HUES48 (cell line): Measurements from ENCODE around the gene PLVAP.
A peak's percentile ranks its signal among the peaks of the same experiment; 100 is the strongest.
"Not testable (repeated sequence)": the region's sequence is repeated elsewhere in the genome, so short reads cannot be mapped to it uniquely, and the experiment has no call there.

Experiments
- H3K27ac ChIP-seq: one replicate; pipeline ENCODE4 v1.7.0; 2013; ENCODE audit warnings: low read depth, low read length, inconsistent platforms
- H3K27me3 ChIP-seq: 2 replicates; pipeline ENCODE4 v1.6.1; 2013; ENCODE audit warnings: mild to moderate bottlenecking, low read length; ENCODE audit not compliant: control insufficient read depth, insufficient read depth
- H3K36me3 ChIP-seq: 2 replicates; pipeline ENCODE4 v1.6.1; 2013; ENCODE audit warnings: low read length; ENCODE audit not compliant: control insufficient read depth, insufficient read depth
- H3K4me1 ChIP-seq: 2 replicates; pipeline ENCODE4 v1.6.1; 2013; ENCODE audit warnings: mild to moderate bottlenecking, low read length; ENCODE audit not compliant: control insufficient read depth, insufficient read depth
- H3K4me3 ChIP-seq: 2 replicates; pipeline ENCODE4 v1.5.1; 2013; ENCODE audit warnings: mild to moderate bottlenecking, low read depth, low read length
- H3K9ac ChIP-seq: 2 replicates; pipeline ENCODE4 v1.6.1; 2013; ENCODE audit warnings: mild to moderate bottlenecking, low read depth, low read length, moderate library complexity
- H3K9me3 ChIP-seq: 2 replicates; pipeline ENCODE4 v1.6.1; 2013; ENCODE audit warnings: low read length; ENCODE audit not compliant: control insufficient read depth, insufficient read depth

PLVAP gene

DNA sequence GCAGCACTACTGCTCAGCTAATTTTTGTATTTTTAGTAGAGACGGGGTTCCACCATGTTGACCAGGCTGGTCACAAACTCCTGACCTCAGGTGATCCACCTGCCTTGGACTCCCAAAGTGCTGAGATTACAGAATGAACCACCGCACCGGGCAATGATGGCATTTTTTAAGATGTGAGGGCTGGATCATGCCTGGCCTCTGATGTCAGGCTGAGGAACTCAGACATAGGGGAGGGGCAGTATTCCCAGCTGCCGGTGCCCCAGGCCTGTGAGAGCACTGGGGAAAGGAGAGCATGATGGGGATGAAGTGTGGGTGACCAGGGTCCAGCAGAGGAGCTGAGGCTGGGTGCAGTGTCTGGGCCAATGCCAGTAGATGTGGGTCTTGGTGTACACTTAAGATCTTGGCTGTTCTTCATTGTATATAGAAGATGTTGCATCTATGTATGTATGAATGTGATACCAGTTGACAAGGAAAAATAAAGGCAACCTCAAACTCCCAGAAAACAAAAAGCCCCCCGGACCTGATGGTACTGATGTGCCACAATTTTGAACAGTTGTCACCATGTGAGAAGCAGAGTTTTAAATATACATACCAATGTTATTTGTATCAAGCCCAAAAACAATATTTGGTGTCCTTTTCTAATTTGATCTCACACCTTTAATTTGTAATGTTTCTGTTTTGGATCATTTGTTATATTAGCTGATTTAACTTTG lies 3.4 kb upstream of the PLVAP start:
- Histone ChIP-seq H3K4me3 (no peak overlapping the region), H3K27ac (no peak overlapping the region), H3K36me3 (no peaks in the 10 kb centered on the region), H3K4me1 (peaks cover 10% of the 10 kb centered on the region; the same call in 1 of the 2 replicates), H3K27me3 (no peaks in the 10 kb centered on the region), H3K9ac (no peak overlapping the region), H3K9me3 (no peaks in the 10 kb centered on the region)

DNA sequence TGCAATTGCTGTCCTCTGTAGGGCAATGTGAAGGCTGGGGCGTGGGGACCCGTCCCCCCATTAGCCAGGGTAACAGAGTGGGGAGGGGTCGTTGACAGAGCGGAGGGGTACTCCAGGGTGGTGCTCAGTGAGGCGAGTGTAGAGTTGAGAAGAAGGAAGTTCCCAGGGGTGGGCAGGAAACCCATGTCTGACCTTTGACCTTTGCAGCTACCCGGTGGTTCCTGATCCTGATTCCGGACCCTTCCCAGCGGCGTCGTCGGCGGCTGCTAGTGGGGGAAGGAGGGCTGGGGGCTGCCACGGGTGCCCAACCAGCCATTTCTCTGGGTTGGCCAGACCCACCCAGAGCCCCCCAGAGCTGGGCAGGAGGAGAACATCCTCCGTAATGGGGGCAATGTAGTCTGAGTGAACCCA lies 2.1 kb upstream of the PLVAP start:
- Histone ChIP-seq H3K27ac (peak overlapping the region; percentile 31), H3K27me3 (no peaks in the 10 kb centered on the region), H3K4me3 (no peak overlapping the region), H3K9me3 (no peaks in the 10 kb centered on the region), H3K36me3 (no peaks in the 10 kb centered on the region), H3K4me1 (peaks cover 10% of the 10 kb centered on the region; the same call in 1 of the 2 replicates), H3K9ac (no peak overlapping the region)

DNA sequence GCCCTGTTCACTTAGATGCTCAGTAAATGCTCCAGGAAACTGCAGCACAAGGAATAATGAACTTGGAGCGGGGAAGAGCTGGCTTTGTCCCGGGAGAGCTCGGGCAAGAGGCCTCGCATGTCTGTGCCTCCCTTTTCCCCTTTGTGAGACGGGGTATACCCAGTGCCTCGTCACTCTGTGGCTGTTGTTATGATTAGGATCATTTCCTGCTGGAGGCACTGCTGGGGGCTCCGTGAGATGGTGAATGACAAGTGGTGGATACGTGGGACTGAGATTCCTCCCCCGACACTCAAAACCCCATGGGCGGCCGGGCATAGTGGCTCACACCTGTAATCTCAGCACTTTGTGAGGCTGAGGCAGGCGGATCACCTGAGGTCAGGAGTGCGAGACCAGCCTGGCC lies 1.1 kb upstream of the PLVAP start:
- Histone ChIP-seq H3K36me3 (no peaks in the 10 kb centered on the region), H3K9ac (no peak overlapping the region), H3K9me3 (no peaks in the 10 kb centered on the region), H3K27ac (no peak overlapping the region), H3K4me1 (peaks cover 10% of the 10 kb centered on the region; the same call in 1 of the 2 replicates), H3K4me3 (no peak overlapping the region), H3K27me3 (no peaks in the 10 kb centered on the region)

DNA sequence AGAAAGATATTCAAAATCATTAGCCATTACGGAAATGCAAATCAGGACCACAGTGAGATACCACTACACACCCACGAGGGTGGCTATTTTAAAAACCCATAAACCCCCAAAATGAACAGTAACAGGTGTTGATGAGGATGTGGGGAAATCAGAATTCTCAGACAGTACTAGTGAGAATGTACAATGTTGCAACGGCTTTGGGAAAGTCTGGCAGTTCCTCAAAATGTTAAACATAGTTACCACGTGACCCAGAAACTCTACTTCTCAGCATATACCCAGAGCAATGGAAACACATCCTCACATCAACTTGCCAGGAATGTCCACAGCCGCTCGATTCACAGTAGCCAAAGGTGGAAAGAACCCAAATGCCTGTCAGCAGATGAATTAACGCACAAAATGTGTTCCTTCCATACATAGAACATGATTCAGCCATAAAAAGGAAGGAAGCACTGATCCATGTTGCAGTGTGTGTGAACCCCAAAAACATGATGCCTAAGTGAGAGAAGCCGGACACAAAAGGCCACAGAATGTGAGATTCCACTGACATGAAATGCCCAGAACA lies 7.0 kb downstream of the PLVAP start:
- H3K9me3 ChIP-seq: no peaks in the 10 kb centered on the region
- H3K9ac ChIP-seq: no peak overlapping the region
- no peaks in the 10 kb centered on the region for H3K4me1 ChIP-seq
- H3K27ac ChIP-seq: no peak overlapping the region
- H3K36me3 ChIP-seq: no peaks in the 10 kb centered on the region
- H3K27me3 ChIP-seq: no peaks in the 10 kb centered on the region
- no peak overlapping the region for H3K4me3 ChIP-seq

DNA sequence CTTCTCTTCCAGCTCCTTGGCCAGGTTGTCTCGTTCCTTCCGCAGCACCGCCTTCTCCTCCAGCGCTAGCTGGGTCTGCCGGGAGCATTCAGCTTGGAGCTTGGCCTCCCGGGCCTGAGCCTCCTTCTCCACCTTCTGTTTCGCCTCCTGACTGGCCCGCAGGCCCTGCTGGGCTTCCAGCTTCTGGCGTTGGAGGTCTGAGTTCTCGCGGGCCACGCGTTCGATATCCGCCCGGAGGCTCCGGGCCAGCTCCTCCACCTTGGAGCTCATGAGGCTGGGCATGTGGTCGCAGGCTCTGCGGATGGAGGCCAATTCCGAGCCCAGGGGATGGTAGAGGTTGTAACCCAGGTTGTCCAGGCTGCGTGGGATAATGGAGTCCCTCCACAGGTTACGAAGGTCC lies 11.8 kb downstream of the PLVAP start:
- no peaks in the 10 kb centered on the region for H3K27me3 ChIP-seq
- H3K36me3 ChIP-seq: no peaks in the 10 kb centered on the region
- no peaks in the 10 kb centered on the region for H3K4me1 ChIP-seq
- no peak overlapping the region for H3K9ac ChIP-seq
- no peak overlapping the region for H3K27ac ChIP-seq
- no peak overlapping the region for H3K4me3 ChIP-seq
- H3K9me3 ChIP-seq: no peaks in the 10 kb centered on the region

DNA sequence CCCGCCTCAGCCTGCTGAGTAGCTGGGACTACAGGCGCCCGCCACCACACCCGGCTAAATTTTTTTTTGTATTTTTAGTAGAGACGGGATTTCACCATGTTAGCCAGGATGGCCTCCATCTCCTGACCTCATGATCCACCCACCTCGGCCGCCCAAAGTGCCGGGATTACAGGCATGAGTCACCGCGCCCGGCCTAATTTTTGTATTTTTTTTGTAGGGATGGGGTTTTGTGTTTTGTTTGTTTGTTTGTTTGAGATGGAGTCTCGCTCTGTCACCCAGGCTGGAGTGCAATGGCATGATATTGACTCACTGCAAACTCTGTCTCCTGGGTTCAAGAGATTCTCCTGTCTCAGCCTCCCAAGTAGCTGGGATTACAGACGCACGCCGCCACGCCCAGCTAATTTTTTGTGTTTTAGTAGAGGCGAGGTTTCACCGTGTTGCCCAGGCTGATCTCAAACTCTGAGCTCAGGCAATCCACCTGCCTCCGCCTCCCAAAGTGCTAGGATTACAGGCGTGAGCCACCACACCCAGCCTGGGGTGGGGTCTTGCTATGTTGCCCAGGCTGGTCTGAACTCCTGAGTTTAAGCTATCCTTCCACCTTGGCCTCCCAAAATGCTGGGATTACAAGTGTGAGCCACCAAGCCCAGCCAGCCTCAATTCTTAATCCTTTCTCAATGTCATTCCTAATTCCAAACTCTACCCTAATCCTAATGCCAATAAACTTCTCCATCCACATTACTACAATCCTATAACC lies 13.1 kb downstream of the PLVAP start:
- H3K27me3 ChIP-seq, H3K9me3 ChIP-seq, H3K36me3 ChIP-seq, H3K27ac ChIP-seq, H3K4me3 ChIP-seq, H3K4me1 ChIP-seq, H3K9ac ChIP-seq: not testable (repeated sequence)

DNA sequence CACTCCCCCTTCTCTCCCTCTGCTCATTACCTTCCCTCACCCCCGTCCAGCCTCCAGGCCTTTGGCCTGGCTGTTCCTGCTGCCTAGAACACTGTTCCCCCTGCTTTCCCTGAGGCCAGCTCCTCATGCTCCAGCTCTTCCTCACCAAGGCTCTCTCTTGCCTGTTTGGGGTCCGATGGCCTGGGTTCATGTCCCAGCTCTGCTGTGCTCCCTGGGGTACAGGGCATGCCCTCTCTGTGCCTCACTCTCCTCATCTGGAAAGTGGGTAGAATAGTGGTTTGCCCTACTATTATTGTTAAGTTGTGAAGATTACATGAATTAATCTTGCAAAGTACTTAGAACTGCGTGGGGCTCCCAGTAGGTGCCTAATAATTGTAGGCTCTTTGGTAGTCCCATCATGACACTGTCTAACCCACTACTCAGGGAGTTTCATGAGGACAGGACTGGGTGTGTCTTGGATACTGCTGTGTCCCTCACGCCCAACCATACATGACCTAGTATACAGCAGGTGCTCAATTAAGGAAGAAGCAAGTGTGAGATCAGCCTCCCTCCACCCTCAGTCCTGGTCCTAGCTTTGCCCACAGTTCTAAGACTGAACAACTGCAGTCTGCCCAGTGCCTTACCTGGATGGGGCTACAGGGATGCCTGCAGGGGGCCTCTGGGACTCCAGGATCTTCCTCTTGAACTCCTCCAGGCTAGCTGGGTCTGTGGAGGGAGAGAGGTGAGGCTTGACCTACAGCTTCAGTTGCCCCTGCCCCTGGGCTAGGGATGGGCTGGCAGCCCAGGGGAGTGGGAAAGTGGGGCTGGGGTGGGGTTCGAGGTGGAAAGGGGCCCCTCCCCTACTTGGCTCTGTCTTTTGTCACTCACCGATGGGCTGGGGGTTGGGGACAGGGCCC lies 17.0 kb downstream of the PLVAP start:
- no peaks in the 10 kb centered on the region for H3K4me1 ChIP-seq
- H3K9ac ChIP-seq: no peak overlapping the region
- no peaks in the 10 kb centered on the region for H3K36me3 ChIP-seq
- H3K9me3 ChIP-seq: no peaks in the 10 kb centered on the region
- H3K27ac ChIP-seq: no peak overlapping the region
- no peaks in the 10 kb centered on the region for H3K27me3 ChIP-seq
- no peak overlapping the region for H3K4me3 ChIP-seq

DNA sequence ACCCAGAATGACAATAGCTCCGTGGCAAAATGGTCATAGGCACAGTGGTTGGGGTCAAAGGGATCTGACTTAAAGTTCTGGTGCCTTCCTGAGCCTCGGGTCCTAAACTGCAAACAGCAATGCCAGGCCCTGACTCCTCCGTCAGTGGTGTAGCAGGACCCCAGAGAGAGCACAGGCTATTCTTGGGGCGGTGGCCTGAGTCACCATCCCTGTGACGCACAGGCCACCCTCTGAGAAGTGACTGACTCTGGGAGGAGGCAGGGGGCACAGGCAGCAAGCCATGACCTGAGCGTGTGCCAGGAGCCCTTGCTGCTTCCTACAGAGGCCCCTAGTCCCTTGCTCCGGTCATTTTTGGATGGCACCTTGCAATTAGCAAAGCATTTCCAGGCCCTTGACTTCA lies 18.7 kb downstream of the PLVAP start:
- Histone ChIP-seq H3K4me3 (no peak overlapping the region), H3K9me3 (no peaks in the 10 kb centered on the region), H3K4me1 (no peaks in the 10 kb centered on the region), H3K27me3 (no peaks in the 10 kb centered on the region), H3K9ac (no peak overlapping the region), H3K27ac (no peak overlapping the region), H3K36me3 (no peaks in the 10 kb centered on the region)

DNA sequence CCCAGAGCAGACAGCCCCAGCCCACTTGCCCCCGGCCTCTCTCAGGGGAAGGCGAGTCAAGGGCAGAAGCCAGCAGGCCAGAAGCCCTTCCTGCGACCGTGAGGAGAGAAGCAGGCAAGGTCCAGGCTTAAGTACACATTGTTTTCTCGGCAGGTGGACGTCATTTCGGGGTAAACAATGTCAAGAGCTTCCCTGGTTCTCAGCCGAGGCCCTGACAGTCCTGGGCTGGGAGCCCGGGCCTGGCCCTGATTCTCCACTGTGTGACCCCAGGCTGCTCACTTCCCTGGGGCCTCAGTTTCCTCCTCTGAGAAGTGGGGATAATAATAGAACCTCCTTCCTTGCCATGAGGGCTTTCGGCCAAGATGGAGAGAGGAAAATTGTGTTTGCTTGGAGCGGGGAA lies 19.4 kb downstream of the PLVAP start:
- no peak overlapping the region for H3K27ac ChIP-seq
- H3K4me3 ChIP-seq: no peak overlapping the region

DNA sequence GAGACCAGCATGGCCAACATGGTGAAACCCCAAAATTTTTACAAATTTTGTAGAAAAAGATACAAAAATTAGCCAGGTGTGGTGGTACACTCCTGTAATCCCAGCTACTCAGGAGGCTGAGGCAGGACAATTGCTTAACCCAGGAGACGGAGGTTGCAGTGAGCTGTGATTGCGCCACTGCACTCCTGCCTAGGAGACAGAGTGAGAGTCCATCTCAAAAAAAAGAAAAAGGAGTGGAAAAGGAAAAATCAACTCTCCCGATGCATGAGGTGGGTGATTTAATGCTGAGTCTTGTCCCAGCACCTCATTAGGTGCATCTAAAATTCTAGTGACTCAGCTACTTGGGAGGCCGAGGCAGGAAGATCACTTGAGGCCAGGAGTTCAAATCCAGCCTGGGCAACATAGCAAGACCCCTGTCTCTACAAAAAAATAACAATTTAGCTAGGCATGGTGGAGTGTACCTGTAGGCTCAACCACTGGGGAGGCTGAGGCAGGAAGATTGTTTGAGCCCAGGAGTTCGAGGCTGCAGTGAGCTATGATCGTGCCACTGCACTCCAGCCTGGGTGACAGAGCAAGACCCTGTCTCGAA lies 20.0 kb downstream of the PLVAP start:
- H3K27me3 ChIP-seq: no peaks in the 10 kb centered on the region

More for the DNA sequence above, 19.4 kb downstream of the PLVAP start:
- no peak overlapping the region for H3K9ac ChIP-seq
- H3K36me3 ChIP-seq: no peaks in the 10 kb centered on the region
- no peaks in the 10 kb centered on the region for H3K27me3 ChIP-seq
- H3K9me3 ChIP-seq: no peaks in the 10 kb centered on the region
- no peaks in the 10 kb centered on the region for H3K4me1 ChIP-seq

More for the DNA sequence above, 20.0 kb downstream of the PLVAP start:
- Histone ChIP-seq H3K4me1 (no peaks in the 10 kb centered on the region), H3K9me3 (no peaks in the 10 kb centered on the region), H3K9ac (no peak overlapping the region), H3K27ac (no peak overlapping the region), H3K36me3 (no peaks in the 10 kb centered on the region), H3K4me3 (no peak overlapping the region)
